Bronchial epithelial cell (primary cell): Measurements from ENCODE around the gene SPON2. TPM values are rescaled to one million over a fixed set of nuclear protein-coding genes. Genes with fewer than 3 reads are reported as not detected.

Experiments used
- DNase-seq: peaks from one replicate; pipeline ENCODE4 v3.0.0-alpha.2; 2010; ENCODE audit warnings: low read depth
- FAIRE-seq: peaks from 2 replicates; lab custom pipeline; 2011; peaks lifted over from hg19 to GRCh38; lab: Jason Lieb, UNC
- H3K27me3 ChIP-seq: 2 replicates; pipeline ENCODE4 v1.5.1; 2011; ENCODE audit warnings: low read length; ENCODE audit not compliant: control insufficient read depth, insufficient read depth
- H3K36me3 ChIP-seq: 2 replicates; pipeline ENCODE4 v1.5.1; 2011; ENCODE audit warnings: low read length; ENCODE audit not compliant: control insufficient read depth, insufficient read depth
- H3K4me3 ChIP-seq: 2 replicates; pipeline ENCODE4 v1.5.1; 2011; ENCODE audit warnings: mild to moderate bottlenecking, low read depth, low read length, control low read depth
- total RNA-seq: library from RNA; depleted of rRNA; stranded (reverse); fragments of >200 nt; gene quantifications from 2 replicates; pipeline ENCODE4 v1.2.1, GENCODE V29; 2014
- TF ChIP-seq, protein P1 (sequence below): IDR thresholded peaks from 2 replicates; pipeline ENCODE4 v1.5.1; 2011; ENCODE audit warnings: mild to moderate bottlenecking, moderate library complexity, low read length, control low read depth, inconsistent platforms; ENCODE audit not compliant: insufficient read depth, severe bottlenecking

Gene SPON2
- total RNA-seq, 1 donor from 2014 or later, result 6.3 TPM

DNA sequence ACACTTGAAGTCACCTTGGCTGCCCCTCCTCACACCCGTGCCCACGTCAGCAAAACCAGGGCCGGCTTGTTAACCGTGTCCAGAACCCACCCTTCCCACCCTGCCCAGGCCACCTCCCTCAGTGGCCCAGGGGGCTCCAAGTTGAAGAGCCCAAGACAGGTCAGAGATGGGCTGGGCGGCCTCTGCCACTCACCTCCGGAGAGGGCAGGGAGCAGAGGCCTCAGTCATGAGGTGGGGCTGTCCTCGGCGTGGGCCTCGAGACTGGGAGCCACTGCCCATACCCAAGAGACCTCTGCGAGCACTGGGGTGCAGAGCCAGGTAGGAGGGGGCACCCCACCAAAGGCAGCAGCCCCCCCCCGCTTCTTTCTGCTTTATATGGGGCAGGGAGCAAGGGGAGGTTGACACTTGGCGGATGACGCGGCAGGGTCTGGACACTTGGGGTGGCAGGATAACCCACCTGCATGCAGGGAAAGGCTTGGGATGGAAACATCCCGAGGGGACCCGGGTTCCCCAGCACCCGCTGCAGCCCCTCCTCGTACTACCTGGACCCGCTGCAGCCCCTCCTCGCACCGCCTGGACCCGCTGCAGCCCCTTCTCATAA is 38.0 kb upstream of the SPON2 start:
- H3K27me3 ChIP-seq, result no peaks in the 10 kb centered on the region
- no peak overlapping the region for H3K4me3 ChIP-seq
- FAIRE-seq (no peak), DNase-seq (no peak)
- H3K36me3 ChIP-seq, result peaks cover 15% of the 10 kb centered on the region
- TF ChIP-seq, protein P1, sequence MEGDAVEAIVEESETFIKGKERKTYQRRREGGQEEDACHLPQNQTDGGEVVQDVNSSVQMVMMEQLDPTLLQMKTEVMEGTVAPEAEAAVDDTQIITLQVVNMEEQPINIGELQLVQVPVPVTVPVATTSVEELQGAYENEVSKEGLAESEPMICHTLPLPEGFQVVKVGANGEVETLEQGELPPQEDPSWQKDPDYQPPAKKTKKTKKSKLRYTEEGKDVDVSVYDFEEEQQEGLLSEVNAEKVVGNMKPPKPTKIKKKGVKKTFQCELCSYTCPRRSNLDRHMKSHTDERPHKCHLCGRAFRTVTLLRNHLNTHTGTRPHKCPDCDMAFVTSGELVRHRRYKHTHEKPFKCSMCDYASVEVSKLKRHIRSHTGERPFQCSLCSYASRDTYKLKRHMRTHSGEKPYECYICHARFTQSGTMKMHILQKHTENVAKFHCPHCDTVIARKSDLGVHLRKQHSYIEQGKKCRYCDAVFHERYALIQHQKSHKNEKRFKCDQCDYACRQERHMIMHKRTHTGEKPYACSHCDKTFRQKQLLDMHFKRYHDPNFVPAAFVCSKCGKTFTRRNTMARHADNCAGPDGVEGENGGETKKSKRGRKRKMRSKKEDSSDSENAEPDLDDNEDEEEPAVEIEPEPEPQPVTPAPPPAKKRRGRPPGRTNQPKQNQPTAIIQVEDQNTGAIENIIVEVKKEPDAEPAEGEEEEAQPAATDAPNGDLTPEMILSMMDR, result no peak

DNA sequence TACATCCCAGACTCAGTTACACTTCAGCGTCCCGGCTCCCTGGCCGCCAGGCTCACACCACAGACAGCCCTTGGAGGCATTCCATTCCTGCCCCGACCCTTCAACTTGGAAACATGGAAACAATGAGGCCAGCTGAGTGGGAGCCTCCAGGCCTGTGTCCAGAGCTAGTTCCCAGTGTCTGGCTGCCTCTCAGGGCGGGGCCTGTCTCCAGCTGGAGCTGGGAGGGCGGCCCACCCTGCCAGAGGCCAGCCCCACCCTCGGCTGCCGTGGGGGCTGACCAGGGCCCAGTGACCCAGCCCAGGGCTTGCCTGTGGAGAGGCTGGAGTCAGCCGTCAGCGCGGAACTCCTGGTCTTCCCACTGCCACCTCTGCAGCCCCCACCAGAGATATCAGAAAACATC is 37.4 kb upstream of the SPON2 start:
- no peak for FAIRE-seq
- no peak overlapping the region for H3K4me3 ChIP-seq
- H3K27me3 ChIP-seq, result no peaks in the 10 kb centered on the region
- DNase-seq, result no peak
- peaks cover 11% of the 10 kb centered on the region for H3K36me3 ChIP-seq
- TF ChIP-seq, protein P1, result no peak

DNA sequence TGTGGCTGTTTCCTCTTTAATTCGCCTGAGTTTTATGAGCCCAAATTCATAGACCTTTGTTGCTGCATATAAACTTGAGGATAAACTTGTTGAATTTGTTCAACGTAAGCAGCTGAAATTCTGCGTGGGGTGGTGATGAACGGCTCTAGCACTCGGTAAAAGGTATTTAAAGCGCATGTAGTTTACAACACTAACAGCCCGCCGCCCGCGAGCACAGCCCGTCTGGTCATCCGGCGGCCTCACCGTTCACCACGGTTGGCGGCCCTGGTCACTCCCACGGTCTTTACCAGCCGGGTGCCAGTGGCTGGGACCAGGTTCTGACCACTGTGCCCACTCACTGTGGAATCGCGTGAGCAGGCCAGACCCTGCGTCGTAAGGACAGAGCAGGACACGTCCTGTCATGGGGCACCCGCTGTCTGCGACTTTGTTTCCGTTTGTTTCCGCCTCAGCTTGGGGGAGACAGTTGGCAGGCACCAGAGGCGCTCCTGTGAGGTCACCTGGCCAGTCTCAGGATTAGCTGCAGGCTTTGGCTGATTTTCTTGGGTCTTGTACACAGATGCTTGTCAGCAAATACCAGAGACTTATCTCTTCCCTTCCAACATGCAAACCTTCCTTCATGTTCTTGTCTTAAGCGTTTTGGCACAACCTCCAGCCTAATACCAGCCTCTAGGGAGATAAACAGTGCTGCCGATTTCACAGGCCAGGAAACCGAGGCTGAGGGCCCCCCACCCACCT is 36.8 kb upstream of the SPON2 start:
- Histone ChIP-seq H3K36me3 (peaks cover 10% of the 10 kb centered on the region), H3K27me3 (no peaks in the 10 kb centered on the region), H3K4me3 (no peak overlapping the region)
- no peak for DNase-seq
- TF ChIP-seq, protein P1, result no peak
- no peak for FAIRE-seq

DNA sequence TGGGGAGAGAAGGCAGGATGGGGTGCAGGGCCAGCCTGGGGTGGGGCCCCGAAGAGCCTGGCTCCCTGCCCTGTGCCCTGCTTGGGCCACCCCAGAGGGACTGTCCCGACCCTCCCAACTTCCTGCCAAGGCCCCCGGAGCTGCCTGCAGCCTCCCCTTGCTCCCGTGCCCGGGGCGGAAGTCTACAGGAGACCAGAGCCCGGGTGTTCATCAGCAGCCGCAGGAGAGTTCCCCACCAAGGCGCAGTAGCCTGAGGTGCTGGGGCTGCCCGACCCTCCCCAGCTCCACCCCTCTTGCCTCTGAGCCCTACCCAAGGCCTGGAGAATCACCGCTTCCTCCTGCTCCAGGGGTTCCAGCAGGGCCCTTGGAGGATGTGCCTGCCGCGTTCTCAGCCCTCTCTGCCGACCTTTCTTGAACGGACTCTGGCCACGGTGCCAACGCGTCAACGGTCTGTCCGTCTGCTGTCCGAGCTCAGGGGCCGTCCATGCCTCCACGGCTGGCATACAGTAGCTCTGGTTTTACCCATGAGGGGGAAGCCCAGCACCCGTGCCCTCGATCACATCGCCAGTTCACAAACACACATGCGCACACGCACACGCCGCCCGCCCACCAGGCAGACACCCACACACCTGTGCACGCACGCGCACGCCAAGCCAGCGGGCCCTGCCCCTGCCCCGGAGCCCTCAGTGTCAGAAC is 36.0 kb upstream of the SPON2 start:
- Histone ChIP-seq H3K4me3 (no peak overlapping the region), H3K27me3 (no peaks in the 10 kb centered on the region), H3K36me3 (peaks cover 7% of the 10 kb centered on the region)
- DNase-seq (no peak), FAIRE-seq (no peak)
- TF ChIP-seq, protein P1, result no peak

DNA sequence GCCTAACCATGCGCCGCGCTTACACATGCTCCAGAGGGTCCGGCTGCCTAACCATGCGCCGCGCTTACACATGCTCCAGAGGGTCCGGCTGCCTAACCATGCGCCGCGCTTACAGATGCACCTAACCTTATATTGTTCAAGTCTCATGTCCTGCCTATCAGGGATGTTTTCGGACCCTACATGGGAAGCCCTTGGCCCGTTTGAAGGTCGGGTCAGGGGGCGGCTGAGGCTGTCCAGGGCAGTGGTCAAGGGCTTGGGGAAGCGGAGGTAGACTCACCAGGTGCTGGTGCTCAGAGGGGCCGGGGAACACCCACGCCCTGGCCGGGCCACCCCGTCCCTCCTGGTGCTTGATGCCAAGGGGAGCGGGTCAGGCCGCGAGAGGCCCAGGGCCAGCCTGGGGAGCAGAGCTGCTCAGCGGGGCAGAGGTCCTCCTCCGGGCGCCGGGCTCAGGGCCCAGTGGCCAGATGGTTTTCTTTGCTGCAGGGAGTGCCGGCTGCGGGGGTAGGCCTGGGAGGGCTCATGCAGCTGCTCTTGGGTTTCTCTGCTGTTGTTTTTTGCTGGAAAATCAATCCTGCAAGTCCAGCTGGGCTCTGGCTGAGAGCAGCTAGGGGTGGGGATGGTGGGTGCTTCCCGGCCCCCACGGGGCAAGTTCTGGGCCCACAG is 35.4 kb upstream of the SPON2 start:
- DNase-seq (no peak), FAIRE-seq (no peak)
- H3K27me3 ChIP-seq, result no peaks in the 10 kb centered on the region
- TF ChIP-seq, protein P1, result no peak
- H3K4me3 ChIP-seq, result no peak overlapping the region
- H3K36me3 ChIP-seq, result peaks cover 6% of the 10 kb centered on the region
